Activated naive CD4-positive, alpha-beta T cell (primary cell): ENCODE measurements around the gene RAB12.

Source experiments
- DNase-seq, 4 experiments: peaks; one replicate each; lab custom pipeline; 2025; lab: John Stamatoyannopoulos, UW

Gene RAB12

DNA sequence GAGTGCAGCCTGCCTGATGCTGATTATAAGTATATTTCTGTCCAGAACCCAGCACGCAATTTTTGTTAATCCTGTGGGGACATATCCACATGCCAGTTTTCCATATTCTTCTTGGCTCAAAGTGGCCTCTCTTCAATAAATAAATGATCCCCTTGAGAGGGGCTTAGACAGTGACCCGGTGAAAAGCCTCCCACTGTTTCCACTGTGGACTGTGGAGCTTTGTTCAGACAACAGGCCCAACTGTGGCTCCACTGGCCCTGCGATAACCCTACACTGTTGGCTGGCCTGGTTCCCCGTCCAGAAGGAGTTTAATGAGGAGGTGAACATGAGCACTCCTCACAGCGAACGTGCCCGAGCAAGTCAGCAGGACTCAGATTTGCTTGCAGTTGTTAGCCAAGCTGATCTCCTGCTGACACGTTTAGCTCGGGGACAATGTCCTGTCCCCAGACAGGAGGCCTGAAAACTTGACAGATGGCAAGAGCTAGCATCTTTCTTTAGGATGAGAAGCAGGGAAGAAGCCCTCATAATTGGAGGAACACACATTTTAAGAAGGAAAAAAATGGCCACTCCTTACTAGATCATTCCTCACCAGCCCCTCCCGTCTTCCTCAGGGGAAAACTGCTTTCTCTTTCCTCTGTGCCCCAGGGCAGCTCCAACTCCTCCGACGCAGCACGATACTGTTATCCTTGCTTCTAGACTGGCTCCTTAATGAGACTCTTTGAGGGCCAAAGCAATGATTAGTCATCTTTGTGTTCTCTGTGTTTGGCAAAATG, 76.1 kb downstream of the RAB12 start:
- no peak for DNase-seq

DNA sequence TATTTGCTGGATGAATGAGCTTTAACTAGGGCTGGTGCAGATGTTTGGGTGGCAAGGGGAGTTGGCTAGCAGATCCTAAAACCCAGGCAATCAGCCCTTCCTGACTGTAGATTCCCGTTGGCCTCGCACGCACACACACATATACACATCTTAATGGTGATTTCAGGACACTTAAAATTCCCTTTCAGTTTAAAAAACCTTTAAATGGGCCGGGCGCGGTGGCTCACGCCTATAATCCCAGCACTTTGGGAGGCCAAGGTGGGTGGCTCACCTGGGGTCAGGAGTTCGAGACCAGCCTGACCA, 76.6 kb downstream of the RAB12 start:
- no peak for DNase-seq

DNA sequence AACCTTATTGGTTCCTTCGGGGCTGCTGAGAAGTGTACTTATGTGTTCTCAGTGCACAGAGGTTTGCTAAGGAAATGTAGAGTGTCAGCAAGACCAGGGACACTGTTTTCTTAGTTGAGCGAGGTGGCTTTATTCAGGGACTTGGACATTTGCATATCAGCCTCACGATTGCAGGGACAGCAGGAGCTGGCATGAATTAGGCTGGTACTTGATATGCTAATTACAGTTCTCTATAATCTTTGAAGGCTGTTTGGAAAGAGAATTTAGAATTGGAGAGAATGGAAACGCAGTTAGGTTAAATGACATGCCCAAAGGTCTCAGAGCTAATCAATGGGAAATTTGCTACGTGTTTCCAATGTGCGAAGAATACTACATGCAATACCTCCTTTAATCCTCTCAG, 77.4 kb downstream of the RAB12 start:
- DNase-seq, result no peak

DNA sequence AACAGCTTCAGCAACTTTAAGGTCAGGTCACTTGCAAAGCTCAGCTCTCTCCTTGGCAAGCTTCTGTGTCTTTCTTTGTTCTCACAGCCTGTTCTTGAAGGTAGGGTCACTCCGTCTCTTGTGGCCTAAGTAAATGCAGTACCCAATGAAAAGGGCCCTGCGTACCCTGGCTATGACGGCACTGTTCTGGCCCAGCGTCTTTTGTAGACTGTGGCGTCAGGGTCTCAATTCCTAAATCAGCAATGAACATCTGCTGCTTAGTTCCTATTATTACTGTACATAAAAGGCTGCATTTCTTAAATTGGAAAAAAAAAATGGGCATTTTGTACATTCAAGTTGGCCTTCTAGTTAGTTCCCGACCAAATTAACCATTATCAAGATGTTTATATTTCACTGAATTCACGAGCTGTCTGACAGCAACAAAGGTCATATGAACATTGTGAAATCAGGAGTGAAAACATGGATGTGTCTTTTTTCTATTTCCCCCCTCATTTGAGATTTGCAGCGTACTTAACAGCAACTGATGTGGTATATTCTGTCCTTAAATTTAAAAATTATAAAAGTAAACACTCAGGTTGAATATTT, 79.1 kb downstream of the RAB12 start:
- DNase-seq, result no peak

DNA sequence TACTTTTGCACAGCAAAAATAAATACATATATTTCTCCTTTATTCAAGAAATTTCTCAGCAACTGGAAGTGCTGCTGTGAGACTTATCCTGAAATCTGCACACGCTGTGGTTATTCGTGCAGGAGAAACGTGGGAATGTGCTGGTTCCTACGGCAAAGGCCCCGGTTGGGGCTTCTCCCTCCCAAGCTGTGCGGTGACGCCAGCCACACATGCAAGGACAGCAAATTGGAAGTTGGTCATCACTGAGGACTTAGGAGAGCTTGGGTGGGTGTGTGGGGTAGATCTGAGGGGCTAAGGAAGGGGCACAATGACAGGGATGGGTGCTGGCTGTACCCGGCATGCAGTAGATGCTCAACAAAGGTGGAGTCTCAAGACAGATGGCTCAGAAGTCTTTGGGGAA, 79.6 kb downstream of the RAB12 start:
- no peak for DNase-seq
